ENCODE data around the gene COL11A1.

GRCh38 chr1:102891868-102892625 is 216.3 kb downstream of the COL11A1 start:
- TF ChIP-seq CTCF (IDR thresholded peaks at IDR 0.05; ENCODE audit: poor library complexity, severe bottlenecking) (no peak), EZH2 (IDR thresholded peaks at IDR 0.05; ENCODE audit: borderline replicate concordance, insufficient read depth, low read length, poor library complexity, severe bottlenecking) (no peak), MXI1 (conservative IDR thresholded peaks at IDR 0.05; ENCODE audit: poor library complexity, severe bottlenecking) (no peak), REST (IDR thresholded peaks at IDR 0.05; ENCODE audit: borderline replicate concordance) (no peak), POLR2AphosphoS5 (IDR thresholded peaks at IDR 0.05) (no peak), RAD21 (conservative IDR thresholded peaks at IDR 0.05) (no peak), EP300 (conservative IDR thresholded peaks at IDR 0.05; ENCODE audit: poor library complexity, severe bottlenecking) (no peak)

Data from neural cell (in vitro differentiated cells).